Activated CD4-positive, CD25-positive, alpha-beta regulatory T cell (primary cell): Measurements from ENCODE around the gene C3orf85.

Source experiments
- DNase-seq, 4 experiments: peaks; one replicate each; lab custom pipeline; 2025; lab: John Stamatoyannopoulos, UW

Gene C3orf85

DNA sequence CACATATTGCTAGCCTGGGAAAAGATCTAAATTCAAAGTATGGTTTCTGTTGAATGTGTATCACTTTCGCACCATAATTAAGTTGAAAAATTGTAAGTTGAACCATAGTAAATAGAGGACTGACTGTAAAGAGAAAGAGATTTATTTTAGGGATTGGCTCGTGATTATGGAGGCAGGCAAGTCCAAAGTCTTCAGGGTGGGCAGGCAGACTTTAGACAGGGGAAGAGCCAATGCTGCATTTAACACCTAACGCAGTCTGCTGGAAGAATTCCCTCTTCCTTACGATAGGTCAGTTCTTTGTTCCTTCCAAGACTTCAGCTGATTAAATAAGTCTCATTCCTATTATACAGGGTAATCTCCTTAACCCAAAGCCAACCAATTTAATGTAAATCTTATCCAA is 15.8 kb downstream of the C3orf85 start:
- DNase-seq: no peak

- DNase-seq: no peak
Measured at GRCh38 chr3:109154979-109155378, 18.5 kb downstream of the C3orf85 start.

GRCh38 chr3:109155828-109156227 is 19.3 kb downstream of the C3orf85 start:
- no peak for DNase-seq

GRCh38 chr3:109161487-109162123 is 25.1 kb downstream of the C3orf85 start:
- DNase-seq: no peak

DNA sequence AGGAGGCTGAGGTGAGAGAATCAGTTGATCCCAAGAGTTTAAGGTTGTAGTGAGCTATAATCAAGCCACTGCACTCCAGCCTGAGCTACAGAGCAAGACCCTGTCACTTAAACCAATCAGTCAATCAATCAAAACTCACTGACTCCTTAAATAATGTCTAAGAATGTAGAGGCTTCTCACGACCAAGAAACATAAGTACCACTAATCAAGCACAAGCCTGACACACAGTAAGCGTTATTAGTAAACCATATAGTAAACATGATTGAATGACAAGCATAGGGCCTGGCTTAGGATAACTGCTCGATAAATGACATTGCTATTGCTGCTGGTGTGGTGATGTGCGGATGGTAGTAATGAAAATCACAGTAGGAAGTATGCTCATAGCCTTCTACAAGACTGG is 29.4 kb downstream of the C3orf85 start:
- DNase-seq: no peak

- DNase-seq: no peak
Measured at GRCh38 chr3:109171479-109171878, 35.0 kb downstream of the C3orf85 start.

DNA sequence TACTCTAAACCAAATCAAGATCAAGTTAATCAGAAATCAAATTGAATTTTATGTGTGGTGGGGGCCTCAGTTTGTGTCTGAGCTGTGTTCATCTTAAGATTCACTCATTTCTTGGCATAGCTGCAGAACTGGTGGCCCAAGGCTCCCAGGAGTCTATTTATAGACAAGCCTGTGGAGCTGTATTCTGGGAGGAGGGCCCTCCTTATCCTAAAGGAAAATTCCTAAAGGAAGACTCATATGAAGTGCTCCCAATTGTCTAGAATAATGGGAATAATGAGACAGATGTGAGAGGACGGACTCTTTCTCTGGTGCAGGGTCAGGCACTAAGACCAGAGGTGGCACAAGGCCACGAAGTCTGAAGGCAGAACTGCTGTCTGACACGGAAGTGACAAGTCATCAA is 38.9 kb downstream of the C3orf85 start:
- no peak for DNase-seq

DNA sequence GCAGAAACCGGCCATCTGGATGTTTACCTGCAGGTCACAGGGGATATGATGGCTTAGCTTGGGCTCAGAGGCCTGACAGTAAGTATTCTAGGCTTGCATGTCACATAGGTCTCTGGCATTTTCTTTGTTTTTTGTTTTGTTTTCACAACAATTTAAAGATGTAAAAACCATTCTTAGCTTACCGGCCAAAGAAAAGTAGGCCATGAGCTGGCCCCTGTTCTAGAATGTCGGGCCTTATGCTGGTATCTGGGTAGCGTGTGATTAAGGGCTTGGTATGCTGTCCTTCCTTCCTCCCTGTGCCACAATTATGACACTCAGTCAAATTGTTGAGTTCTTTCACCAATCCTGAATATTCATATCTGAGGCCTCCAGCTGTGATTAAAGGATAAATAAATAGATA is 40.2 kb downstream of the C3orf85 start:
- no peak for DNase-seq

DNA sequence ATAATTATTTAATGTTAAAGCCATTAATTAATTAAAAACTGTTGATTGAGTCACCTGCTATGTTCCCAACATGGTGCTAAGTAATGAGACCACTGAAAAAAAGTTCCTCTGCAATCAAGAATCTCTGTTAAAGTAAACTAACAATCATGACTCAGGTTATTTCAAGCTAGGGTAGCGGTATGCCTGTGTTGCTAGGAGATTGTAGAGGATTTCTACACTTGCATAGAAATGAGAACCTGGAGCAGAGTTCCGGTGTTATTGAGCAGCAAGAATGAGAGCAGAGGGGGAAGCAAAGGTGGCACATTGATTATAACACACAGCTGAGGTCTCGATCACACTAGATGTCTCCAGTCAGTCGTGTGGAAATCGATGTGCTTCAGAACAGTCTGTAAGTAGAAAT is 41.4 kb downstream of the C3orf85 start:
- DNase-seq: no peak

DNA sequence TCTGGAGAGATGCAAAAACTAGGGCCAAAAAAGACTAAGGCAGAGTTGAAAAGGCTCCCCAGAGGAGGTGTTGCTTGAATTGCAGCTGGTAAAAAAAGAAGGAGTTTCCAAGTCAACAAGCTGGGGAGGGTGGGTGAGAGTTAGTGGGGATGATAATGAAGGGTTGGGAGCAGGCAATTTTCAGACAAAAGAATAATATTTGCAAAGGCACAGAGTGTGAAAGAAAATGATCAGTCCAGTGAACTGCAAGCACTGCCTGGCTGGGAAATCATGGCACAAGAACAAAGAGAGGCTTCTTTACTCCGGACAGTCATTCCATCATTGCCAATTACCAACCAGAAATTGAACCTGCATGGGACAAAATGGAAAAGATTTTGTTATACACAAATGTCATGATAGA is 42.2 kb downstream of the C3orf85 start:
- DNase-seq: no peak

GRCh38 chr3:109184726-109185125 is 48.2 kb downstream of the C3orf85 start:
- no peak for DNase-seq

GRCh38 chr3:109187390-109187789 is 50.9 kb downstream of the C3orf85 start:
- no peak for DNase-seq

DNA sequence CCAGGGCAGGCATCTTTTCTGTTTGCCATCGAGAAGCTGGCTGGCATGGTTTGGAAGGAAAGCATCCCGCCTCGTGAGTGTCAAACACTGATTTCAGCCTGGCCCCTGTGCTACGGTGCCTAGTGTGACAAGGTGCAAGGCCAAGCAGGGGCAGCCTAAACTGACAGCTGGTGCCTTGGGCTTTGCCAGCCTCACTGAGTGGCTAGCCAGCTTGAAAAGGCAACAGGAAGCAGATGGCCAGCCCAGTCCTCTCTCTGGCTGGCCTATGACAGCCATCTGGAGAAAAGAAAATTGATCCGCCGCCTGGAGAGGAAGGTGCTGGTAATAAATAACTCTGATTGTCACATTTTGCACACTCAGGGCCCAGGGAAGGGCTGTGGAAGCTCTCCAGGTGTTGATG is 52.2 kb downstream of the C3orf85 start:
- DNase-seq: no peak

DNA sequence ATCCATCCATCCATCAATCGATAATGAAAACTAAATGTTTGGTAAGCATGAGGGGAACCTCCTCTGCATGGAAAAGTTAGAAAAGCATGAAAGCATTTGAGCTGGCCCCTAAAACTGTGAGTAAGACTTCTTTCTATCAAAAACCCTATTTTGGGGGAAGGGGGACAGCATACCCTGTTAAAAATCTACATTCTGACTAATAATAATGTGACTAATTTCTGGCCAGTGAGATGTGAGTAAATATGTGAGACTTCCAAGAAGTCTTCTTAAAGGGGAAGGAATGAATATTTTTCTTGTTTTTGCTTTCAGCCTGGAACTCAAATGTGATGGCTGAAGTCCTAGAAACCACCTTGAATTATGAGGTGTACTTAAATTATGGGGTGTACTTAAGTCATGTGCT is 54.9 kb downstream of the C3orf85 start:
- DNase-seq: no peak

DNA sequence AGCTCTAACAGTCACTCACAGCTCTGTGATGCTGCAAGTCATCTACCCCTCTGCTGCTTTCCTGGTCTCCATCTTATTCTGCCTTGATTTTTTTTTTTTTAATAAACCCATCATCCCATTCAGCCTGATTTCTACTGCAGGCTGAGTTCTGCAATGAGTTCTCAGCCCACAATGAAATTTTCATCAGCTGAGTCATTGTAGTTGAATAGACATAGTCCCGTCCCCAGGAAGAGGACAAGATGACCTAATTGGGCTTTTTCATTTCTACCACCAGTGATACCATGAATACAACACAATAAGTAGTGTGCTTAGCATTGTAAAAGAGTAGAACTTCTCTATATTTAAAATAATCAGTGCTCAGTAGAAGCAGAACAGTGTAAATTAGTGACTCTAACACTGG is 59.3 kb downstream of the C3orf85 start:
- no peak for DNase-seq
